ENCODE data around the gene SLC1A2.

SLC1A2 gene

GRCh38 chr11:35419184-35419829, at the start of gene SLC1A2:
SLC1A2 (minus strand) TSS chr11:35419558; CDS start chr11:35418966, 592 bp downstream.
- DNase-seq (ENCODE audit: low read depth): no peak

GRCh38 chr11:35466058-35466457, 46.7 kb upstream of the SLC1A2 start:
- DNase-seq (ENCODE audit: low read depth): no peak

- no peak for DNase-seq (ENCODE audit: low read depth)
Observed at GRCh38 chr11:35464308-35464707, 45.0 kb upstream of the SLC1A2 start.

GRCh38 chr11:35463331-35463751, 44.0 kb upstream of the SLC1A2 start:
- DNase-seq (ENCODE audit: low read depth): no peak

- DNase-seq (ENCODE audit: low read depth): no peak
Observed at GRCh38 chr11:35461917-35462538, 42.7 kb upstream of the SLC1A2 start.

- no peak for DNase-seq (ENCODE audit: low read depth)
Observed at GRCh38 chr11:35459489-35459888, 40.1 kb upstream of the SLC1A2 start.

GRCh38 chr11:35458846-35459245, 39.5 kb upstream of the SLC1A2 start:
- DNase-seq (ENCODE audit: low read depth): no peak

GRCh38 chr11:35454362-35454761, 35.0 kb upstream of the SLC1A2 start:
- no peak for DNase-seq (ENCODE audit: low read depth)

GRCh38 chr11:35436581-35437250, 17.4 kb upstream of the SLC1A2 start:
- DNase-seq (ENCODE audit: low read depth): no peak

GRCh38 chr11:35433588-35433987, 14.2 kb upstream of the SLC1A2 start:
- DNase-seq (ENCODE audit: low read depth): no peak

GRCh38 chr11:35432464-35432863, 13.1 kb upstream of the SLC1A2 start:
- DNase-seq (ENCODE audit: low read depth): no peak

GRCh38 chr11:35427071-35427470, 7.7 kb upstream of the SLC1A2 start:
- DNase-seq (ENCODE audit: low read depth): no peak

- DNase-seq (ENCODE audit: low read depth): no peak
Observed at GRCh38 chr11:35426351-35426750, 7.0 kb upstream of the SLC1A2 start.

- no peak for DNase-seq (ENCODE audit: low read depth)
Observed at GRCh38 chr11:35425603-35426212, 6.3 kb upstream of the SLC1A2 start.

GRCh38 chr11:35424157-35424940, 5.0 kb upstream of the SLC1A2 start:
- DNase-seq (ENCODE audit: low read depth): no peak

GRCh38 chr11:35420371-35420770, 1.0 kb upstream of the SLC1A2 start:
- DNase-seq (ENCODE audit: low read depth): no peak

- DNase-seq (ENCODE audit: low read depth): no peak
Observed at GRCh38 chr11:35419830-35420333, 524 bp upstream of the SLC1A2 start.

- no peak for DNase-seq (ENCODE audit: low read depth)
Observed at GRCh38 chr11:35418282-35419183, 825 bp downstream of the SLC1A2 start.

GRCh38 chr11:35415487-35415886, 3.9 kb downstream of the SLC1A2 start:
- DNase-seq (ENCODE audit: low read depth): no peak

GRCh38 chr11:35414776-35415175, 4.6 kb downstream of the SLC1A2 start:
- no peak for DNase-seq (ENCODE audit: low read depth)

GRCh38 chr11:35414311-35414710, 5.0 kb downstream of the SLC1A2 start:
- no peak for DNase-seq (ENCODE audit: low read depth)
